Dermis lymphatic vessel endothelial cell (primary cell): Measurements from ENCODE around the gene PHKB. TPM values are rescaled to one million over a fixed set of nuclear protein-coding genes. Genes with fewer than 3 reads are reported as not detected.

Experiments used
- total RNA-seq: library from RNA; depleted of rRNA; stranded (reverse); fragments of >200 nt; gene quantifications from 2 replicates; pipeline ENCODE4 v1.2.1, GENCODE V29; 2014

The PHKB gene
- total RNA-seq: 71.5 and 72.7 TPM in 2 replicates

GRCh38 chr16:47460711-47461597 is at the start of gene PHKB, which contains the start of gene ITFG1:
Gene PHKB (plus strand): TSS chr16:47461331. CDS start chr16:47461351, 20 bp downstream.
Gene ITFG1 (minus strand): TSS chr16:47461063. CDS start chr16:47461045, 18 bp downstream.

Other genes starting within 250 kb of the PHKB start
- 47.1 and 48.6 TPM in 2 replicates for gene ITFG1, start 268 bp upstream of the PHKB start, total RNA-seq